WTC11 (cell line): ENCODE measurements around the gene SYT9. TPM values are rescaled to one million over a fixed set of nuclear protein-coding genes. Genes with fewer than 3 reads are reported as not detected.

Source experiments
- ATAC-seq: fragments of 200-7000 bp; cut with Tn5 transposase; 2 replicates; pipeline ENCODE4 v1.10.0; 2021; ENCODE audit warnings: mild to moderate bottlenecking, moderate library complexity
- CTCF ChIA-PET: fragments of 300-600 bp; sonication (Branson Sonifier 250); formaldehyde crosslinking; loops from one replicate; lab custom pipeline; 2021; ENCODE audit warnings: antibody characterized with exemption; lab: Charles Lee
- POLR2A ChIA-PET: fragments of 350-600 bp; sonication (Branson Sonifier 250); formaldehyde crosslinking; loops from one replicate; lab custom pipeline; 2021; ENCODE audit warnings: antibody characterized with exemption; lab: Charles Lee
- DNase-seq: peaks from one replicate; pipeline ENCODE4 v3.0.0; 2021; ENCODE audit warnings: low spot score
- H3K27ac Mint-ChIP-seq: 2 replicates; pipeline ENCODE4 v1.8.0; 2021; ENCODE audit warnings: mixed read lengths
- H3K27me3 Mint-ChIP-seq: 2 replicates; pipeline ENCODE4 v1.8.0; 2021; ENCODE audit warnings: low read depth, mild to moderate bottlenecking, moderate library complexity, mixed read lengths
- H3K36me3 Mint-ChIP-seq: 2 replicates; pipeline ENCODE4 v1.8.0; 2021; ENCODE audit warnings: mixed read lengths
- H3K4me1 Mint-ChIP-seq: 2 replicates; pipeline ENCODE4 v1.8.0; 2022; ENCODE audit warnings: mixed read lengths
- H3K4me3 Mint-ChIP-seq: 2 replicates; pipeline ENCODE4 v1.8.0; 2021; ENCODE audit warnings: mild to moderate bottlenecking, moderate library complexity, mixed read lengths
- H3K9me3 Mint-ChIP-seq: 2 replicates; pipeline ENCODE4 v1.8.0; 2021; ENCODE audit warnings: mixed read lengths
- FOXJ3 ChIP-seq: sonication (generic); formaldehyde crosslinking; IDR thresholded peaks from 2 replicates; pipeline ENCODE4 v1.9.0; 2021; ENCODE audit warnings: missing genetic modification reagents, mild to moderate bottlenecking, borderline replicate concordance
- FOXP1 ChIP-seq: sonication (generic); formaldehyde crosslinking; IDR thresholded peaks from 2 replicates; pipeline ENCODE4 v1.8.0; 2022; ENCODE audit warnings: missing genetic modification reagents, mild to moderate bottlenecking, moderate library complexity, borderline replicate concordance
- IRF1 ChIP-seq: sonication (generic); formaldehyde crosslinking; IDR thresholded peaks from 2 replicates; pipeline ENCODE4 v1.8.0; 2023; ENCODE audit warnings: missing genetic modification reagents
- MXD4 ChIP-seq: fragments of 250-450 bp; sonication (Bioruptor Pico); IDR thresholded peaks from 2 replicates; pipeline ENCODE4 v1.8.0; 2021; ENCODE audit warnings: mild to moderate bottlenecking, moderate library complexity, borderline replicate concordance
- NFYB ChIP-seq: sonication (generic); formaldehyde crosslinking; conservative IDR thresholded peaks from 2 replicates; pipeline ENCODE4 v1.8.0; 2022; ENCODE audit warnings: low read depth, missing genetic modification reagents
- PRDM15 ChIP-seq: sonication (generic); formaldehyde crosslinking; IDR thresholded peaks from 2 replicates; pipeline ENCODE4 v1.8.0; 2022; ENCODE audit warnings: missing genetic modification reagents
- PREB ChIP-seq: sonication (generic); formaldehyde crosslinking; IDR thresholded peaks from 2 replicates; pipeline ENCODE4 v1.8.1; 2022; ENCODE audit warnings: mild to moderate bottlenecking, missing genetic modification reagents, moderate library complexity, borderline replicate concordance
- PRRX2 ChIP-seq: fragments of 250-450 bp; sonication (Bioruptor Pico); IDR thresholded peaks from 2 replicates; pipeline ENCODE4 v1.8.0; 2021; ENCODE audit warnings: mild to moderate bottlenecking
- RORB ChIP-seq: fragments of 250-450 bp; sonication (Bioruptor Pico); IDR thresholded peaks from 2 replicates; pipeline ENCODE4 v1.9.0; 2021; ENCODE audit warnings: mild to moderate bottlenecking
- SOX15 ChIP-seq: fragments of 250-450 bp; sonication (Bioruptor Pico); IDR thresholded peaks from 2 replicates; pipeline ENCODE4 v1.9.0; 2021; ENCODE audit warnings: mild to moderate bottlenecking
- SP1 ChIP-seq: sonication (generic); formaldehyde crosslinking; conservative IDR thresholded peaks from 2 replicates; pipeline ENCODE4 v1.8.1; 2022; ENCODE audit warnings: missing genetic modification reagents
- ZBTB43 ChIP-seq: sonication (generic); formaldehyde crosslinking; IDR thresholded peaks from 2 replicates; pipeline ENCODE4 v1.8.1; 2023; ENCODE audit warnings: mild to moderate bottlenecking, missing genetic modification reagents
- ZNF219 ChIP-seq: sonication (generic); formaldehyde crosslinking; IDR thresholded peaks from 2 replicates; pipeline ENCODE4 v1.8.0; 2023; ENCODE audit warnings: missing genetic modification reagents, mild to moderate bottlenecking, borderline replicate concordance
- ZNF263 ChIP-seq: sonication (generic); formaldehyde crosslinking; IDR thresholded peaks from 2 replicates; pipeline ENCODE4 v1.8.1; 2022; ENCODE audit warnings: low read depth, mild to moderate bottlenecking, moderate library complexity, missing genetic modification reagents
- ZNF416 ChIP-seq: fragments of 250-450 bp; sonication (Bioruptor Pico); IDR thresholded peaks from 2 replicates; pipeline ENCODE4 v1.9.0; 2021; ENCODE audit warnings: mild to moderate bottlenecking, inconsistent platforms
- ZNF512 ChIP-seq: sonication (generic); formaldehyde crosslinking; IDR thresholded peaks from 2 replicates; pipeline ENCODE4 v1.8.1; 2022; ENCODE audit warnings: missing genetic modification reagents, borderline replicate concordance
- total RNA-seq: library from RNA; stranded (reverse); gene quantifications from 3 replicates; pipeline ENCODE4 v1.2.3, GENCODE V29; 2021

SYT9 gene
- total RNA-seq, 1 experiment from 2014 or later = 1.3 TPM

- Mint-ChIP-seq H3K4me1 (peaks cover 11% of the 10 kb centered on the region; the same call in 1 of the 2 replicates), H3K4me3 (no peak overlapping the region), H3K9me3 (peaks cover 4% of the 10 kb centered on the region; the same call in 1 of the 2 replicates), H3K36me3 (no peaks in the 10 kb centered on the region), H3K27me3 (no peaks in the 10 kb centered on the region), H3K27ac (no peak overlapping the region)
- TF ChIP-seq FOXP1 (CRISPR knock-in tag) (no peak), PRDM15 (no peak), MXD4 (CRISPR knock-in tag) (no peak), SP1 (CRISPR knock-in tag) (no peak), SOX15 (CRISPR knock-in tag) (no peak), FOXJ3 (CRISPR knock-in tag) (no peak), IRF1 (CRISPR knock-in tag) (no peak), NFYB (no peak), RORB (CRISPR knock-in tag) (no peak), ZNF219 (CRISPR knock-in tag) (no peak), PREB (CRISPR knock-in tag) (no peak), ZNF263 (no peak), ZNF512 (CRISPR knock-in tag) (no peak), ZBTB43 (no peak)
- DNase-seq (no peak), ATAC-seq (no peak)
- ChIA-PET POLR2A (no interaction called here), CTCF (interaction anchor here (1.3 kb wide), 1 partner anchor 14 kb away, joined by 3 read pairs; no protein-coding TSS in a partner anchor)
These were observed 176.0 kb downstream of the SYT9 start for GRCh38 chr11:7427733-7428132.

GRCh38 chr11:7428196-7428595, 176.5 kb downstream of the SYT9 start:
- CTCF ChIA-PET = interaction anchor here (1.3 kb wide), 1 partner anchor 14 kb away, joined by 3 read pairs; no protein-coding TSS in a partner anchor
- ATAC-seq = no peak
- Mint-ChIP-seq H3K4me3 (no peak overlapping the region), H3K27me3 (no peaks in the 10 kb centered on the region), H3K9me3 (peaks cover 4% of the 10 kb centered on the region; the same call in 1 of the 2 replicates), H3K27ac (no peak overlapping the region), H3K4me1 (peaks cover 8% of the 10 kb centered on the region; the same call in 1 of the 2 replicates), H3K36me3 (no peaks in the 10 kb centered on the region)
- DNase-seq = no peak
- TF ChIP-seq ZNF416 = no peak
- no peak for TF ChIP-seq SP1 (CRISPR knock-in tag)
- TF ChIP-seq PRRX2 (CRISPR knock-in tag) = no peak
- POLR2A ChIA-PET = no interaction called here
